Effector memory CD4-positive, alpha-beta T cell (primary cell): ENCODE results near the gene RBP3.

Experiments used
- DNase-seq, 3 donors: peaks; one replicate each; pipeline ENCODE4 v3.0.0-alpha.2; 2020
- H3K27ac ChIP-seq: 2 replicates; pipeline ENCODE4 v1.7.0; 2013; ENCODE audit warnings: mild to moderate bottlenecking, low read length, moderate library complexity; ENCODE audit not compliant: insufficient read depth, poor library complexity, severe bottlenecking
- H3K27me3 ChIP-seq: replicated peaks from 2 replicates; pipeline ENCODE4 v1.7.0; 2013; ENCODE audit warnings: mild to moderate bottlenecking, low read length; ENCODE audit not compliant: insufficient read depth, control insufficient read depth, poor library complexity, severe bottlenecking
- H3K36me3 ChIP-seq: 2 replicates; pipeline ENCODE4 v1.7.0; 2013; ENCODE audit warnings: mild to moderate bottlenecking, low read length, moderate library complexity; ENCODE audit not compliant: control insufficient read depth, insufficient read depth
- H3K4me1 ChIP-seq: 2 replicates; pipeline ENCODE4 v1.7.0; 2013; ENCODE audit warnings: low read length, mild to moderate bottlenecking; ENCODE audit not compliant: control insufficient read depth, insufficient read depth, poor library complexity, severe bottlenecking
- H3K4me3 ChIP-seq: 2 replicates; pipeline ENCODE4 v1.7.0; 2013; ENCODE audit warnings: low read length, low read depth, mild to moderate bottlenecking; ENCODE audit not compliant: insufficient read depth, poor library complexity, severe bottlenecking
- H3K9me3 ChIP-seq: 2 replicates; pipeline ENCODE4 v1.7.0; 2013; ENCODE audit warnings: mild to moderate bottlenecking, low read length, moderate library complexity; ENCODE audit not compliant: control insufficient read depth

The RBP3 gene

DNA sequence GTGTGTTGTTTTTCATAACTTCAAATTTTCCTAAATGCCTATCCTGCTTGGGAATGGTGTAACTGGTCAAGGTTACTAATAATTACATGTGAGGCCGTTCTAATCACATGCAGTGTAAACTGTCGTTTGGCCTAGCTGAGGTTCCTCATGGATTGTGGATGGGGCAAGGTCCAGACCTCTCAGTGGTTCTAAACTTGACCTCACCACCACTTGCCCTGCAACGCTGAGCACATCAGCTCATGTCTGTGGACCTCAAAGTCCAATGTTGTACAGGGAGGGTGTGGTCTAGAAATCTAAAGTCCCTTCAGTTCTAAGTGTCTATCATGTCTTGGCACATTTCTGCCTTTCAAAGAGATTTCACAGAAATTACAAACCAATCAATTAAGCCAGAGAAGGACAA lies 15.6 kb downstream of the RBP3 start:
- Histone ChIP-seq H3K27ac (no peak overlapping the region), H3K27me3 (no peaks in the 10 kb centered on the region), H3K9me3 (no peaks in the 10 kb centered on the region), H3K36me3 (no peaks in the 10 kb centered on the region), H3K4me3 (no peak overlapping the region), H3K4me1 (no peaks in the 10 kb centered on the region)
- DNase-seq = no peak

DNA sequence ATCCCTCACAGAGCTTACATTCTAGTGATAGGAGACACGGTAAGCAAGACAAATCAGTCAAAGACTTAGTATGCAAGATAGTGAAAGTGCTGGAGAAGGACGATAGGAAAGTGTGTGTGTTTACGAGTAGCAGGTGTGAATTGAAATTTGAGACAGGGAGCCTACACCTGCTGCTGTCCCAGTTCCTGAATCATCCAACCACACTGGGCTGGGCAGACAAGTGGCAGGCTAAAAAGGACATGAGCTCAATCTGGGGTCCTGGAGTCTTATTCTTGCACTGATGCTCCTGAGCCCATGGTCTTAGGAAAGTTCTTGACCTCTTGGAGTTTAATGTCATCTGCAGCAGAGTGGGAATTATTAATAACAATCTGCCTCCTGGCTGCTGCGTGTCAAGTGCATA lies 16.2 kb downstream of the RBP3 start:
- no peak for DNase-seq
- Histone ChIP-seq H3K9me3 (no peaks in the 10 kb centered on the region), H3K36me3 (no peaks in the 10 kb centered on the region), H3K4me1 (no peaks in the 10 kb centered on the region), H3K27ac (no peak overlapping the region), H3K4me3 (no peak overlapping the region), H3K27me3 (no peaks in the 10 kb centered on the region)

DNA sequence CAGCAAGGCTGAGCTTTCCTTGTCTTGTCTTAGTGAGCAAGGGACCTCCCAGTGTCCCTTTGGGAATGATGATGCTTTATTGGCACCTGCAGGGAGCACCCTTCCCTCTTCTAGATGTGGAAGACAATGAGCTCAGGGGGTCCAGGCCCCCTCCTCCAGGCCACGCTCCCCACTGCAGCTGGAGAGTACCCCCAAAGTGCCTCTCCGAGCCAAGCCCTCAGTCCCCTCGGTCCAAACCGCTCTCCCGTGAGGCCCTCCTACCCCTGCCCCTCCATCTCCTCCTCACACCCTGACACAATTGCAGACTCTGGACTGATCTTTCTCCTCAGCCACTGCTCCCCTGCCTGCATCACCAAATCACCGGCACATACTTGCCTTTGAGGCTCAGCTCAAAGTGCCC lies 16.7 kb downstream of the RBP3 start:
- Histone ChIP-seq H3K4me1 (no peaks in the 10 kb centered on the region), H3K4me3 (no peak overlapping the region), H3K9me3 (no peaks in the 10 kb centered on the region), H3K27ac (no peak overlapping the region), H3K36me3 (no peaks in the 10 kb centered on the region), H3K27me3 (no peaks in the 10 kb centered on the region)
- DNase-seq = no peak

DNA sequence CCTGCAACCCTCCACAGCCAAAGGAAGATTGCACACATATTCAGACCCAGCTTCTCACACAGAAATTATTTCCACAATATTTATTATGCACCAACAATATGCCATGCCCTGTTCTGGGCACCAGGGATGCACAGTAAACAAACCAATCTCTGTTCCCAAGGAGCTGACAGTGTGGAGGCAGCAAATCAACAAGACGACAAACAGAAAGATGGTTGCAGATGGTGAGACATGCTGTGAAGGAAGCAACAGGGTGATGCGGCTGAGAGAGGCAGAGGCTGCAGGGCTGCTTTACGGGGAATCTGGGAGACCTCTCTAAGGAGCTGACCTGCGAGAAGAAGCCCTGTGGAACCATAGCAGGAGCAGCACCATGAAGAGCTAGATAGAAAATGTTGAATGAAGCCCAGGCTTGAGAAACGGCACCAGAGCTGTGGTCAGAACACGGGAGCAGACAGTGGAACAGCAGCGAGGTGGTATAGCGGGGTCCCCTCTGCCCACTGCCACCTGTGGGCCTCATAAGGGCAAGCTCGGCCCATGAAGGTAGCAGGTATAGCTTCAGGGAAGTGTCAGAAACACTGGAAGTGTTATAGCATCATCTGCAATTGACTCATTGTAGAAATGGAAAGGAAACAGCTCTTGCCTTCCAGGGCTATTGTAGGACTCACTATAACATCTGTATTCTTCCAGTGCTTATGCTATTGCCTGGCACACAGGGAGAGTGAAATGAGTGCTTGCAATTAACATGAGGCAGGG lies 17.4 kb downstream of the RBP3 start:
- Histone ChIP-seq H3K9me3 (no peaks in the 10 kb centered on the region), H3K36me3 (no peaks in the 10 kb centered on the region), H3K27me3 (no peaks in the 10 kb centered on the region), H3K4me1 (no peaks in the 10 kb centered on the region), H3K4me3 (no peak overlapping the region), H3K27ac (no peak overlapping the region)
- no peak for DNase-seq

DNA sequence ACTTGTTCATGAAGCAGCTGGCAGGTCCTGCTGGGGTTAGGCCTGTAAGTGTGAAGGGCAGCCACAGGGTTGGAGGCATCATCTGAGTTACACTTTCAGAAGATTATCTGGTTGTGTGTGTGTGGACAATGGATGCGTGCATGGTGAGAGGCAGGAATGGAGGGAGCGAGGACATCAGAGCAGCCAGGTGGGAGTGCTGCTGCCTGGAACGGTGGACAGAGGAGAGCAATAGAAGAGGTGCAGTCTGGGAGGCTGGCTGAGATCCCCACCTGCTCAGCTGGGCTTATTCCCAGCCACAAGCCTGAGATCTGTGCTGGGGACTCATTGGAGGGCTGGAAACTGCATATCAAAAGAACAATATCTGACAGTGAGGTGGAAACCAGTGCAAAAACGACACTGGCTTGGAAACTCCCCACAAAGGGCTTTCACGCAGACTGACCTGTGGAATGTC lies 18.0 kb downstream of the RBP3 start:
- Histone ChIP-seq H3K9me3 (no peaks in the 10 kb centered on the region), H3K4me1 (no peaks in the 10 kb centered on the region), H3K27me3 (no peaks in the 10 kb centered on the region), H3K36me3 (no peaks in the 10 kb centered on the region), H3K4me3 (no peak overlapping the region), H3K27ac (no peak overlapping the region)
- DNase-seq = no peak

DNA sequence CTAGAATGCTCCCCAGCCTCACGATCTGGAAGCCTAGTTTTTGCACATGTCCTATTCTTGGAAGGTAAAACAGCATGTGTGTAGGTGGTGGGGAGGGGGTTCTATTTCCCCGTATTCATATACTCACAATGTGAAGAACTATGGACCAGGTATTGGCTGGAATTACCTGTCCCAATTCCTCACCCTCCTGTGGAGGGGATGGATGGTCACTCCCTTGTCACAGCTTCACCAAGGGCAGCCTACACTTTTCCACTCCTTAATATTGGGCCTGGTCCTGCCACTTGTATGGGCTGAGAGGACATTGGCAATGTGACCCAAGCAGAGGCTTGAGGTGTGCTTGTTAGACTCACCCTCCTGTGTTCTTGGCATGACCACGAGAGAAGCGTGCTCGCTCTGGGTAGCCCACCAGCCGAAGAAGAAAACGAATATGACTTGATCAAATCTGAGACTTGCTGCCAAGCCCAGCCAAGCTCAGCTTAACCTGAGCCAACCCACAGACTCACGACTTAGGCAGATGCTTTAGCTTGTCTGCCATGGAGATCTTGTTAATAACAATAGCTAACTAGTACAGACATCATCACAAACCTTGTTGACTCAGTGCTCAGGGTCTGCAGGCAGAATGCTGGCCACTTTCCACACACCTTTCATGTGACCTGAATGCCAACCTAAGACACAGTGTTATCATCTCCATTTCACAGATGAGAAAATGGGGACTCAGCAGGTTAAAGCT lies 18.7 kb downstream of the RBP3 start:
- H3K36me3 ChIP-seq = no peaks in the 10 kb centered on the region
- no peaks in the 10 kb centered on the region for H3K9me3 ChIP-seq
- no peaks in the 10 kb centered on the region for H3K27me3 ChIP-seq
- no peak for DNase-seq
- no peak overlapping the region for H3K4me3 ChIP-seq
- H3K4me1 ChIP-seq = no peaks in the 10 kb centered on the region
- H3K27ac ChIP-seq = no peak overlapping the region

DNA sequence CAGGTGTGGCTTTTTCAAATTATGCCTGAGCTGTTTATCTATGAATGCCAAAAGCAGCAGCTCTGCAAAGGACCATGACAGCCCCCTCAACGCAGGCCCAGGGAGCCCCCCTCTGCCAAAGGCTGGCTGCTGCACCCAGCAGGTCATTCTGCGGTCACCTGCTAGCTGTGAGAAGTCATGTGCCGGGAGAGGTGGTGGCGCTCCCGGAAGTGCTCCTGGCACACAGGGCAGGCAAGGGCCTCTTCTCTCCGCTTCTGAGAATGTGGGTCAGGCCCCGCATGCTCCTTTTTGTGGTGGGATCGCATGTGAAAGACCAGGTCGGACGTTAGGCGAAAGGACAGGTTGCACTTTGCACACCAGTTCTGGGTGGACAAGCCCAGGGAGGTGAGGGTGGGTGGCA lies 19.5 kb downstream of the RBP3 start:
- DNase-seq = no peak
- H3K4me3 ChIP-seq = no peak overlapping the region

DNA sequence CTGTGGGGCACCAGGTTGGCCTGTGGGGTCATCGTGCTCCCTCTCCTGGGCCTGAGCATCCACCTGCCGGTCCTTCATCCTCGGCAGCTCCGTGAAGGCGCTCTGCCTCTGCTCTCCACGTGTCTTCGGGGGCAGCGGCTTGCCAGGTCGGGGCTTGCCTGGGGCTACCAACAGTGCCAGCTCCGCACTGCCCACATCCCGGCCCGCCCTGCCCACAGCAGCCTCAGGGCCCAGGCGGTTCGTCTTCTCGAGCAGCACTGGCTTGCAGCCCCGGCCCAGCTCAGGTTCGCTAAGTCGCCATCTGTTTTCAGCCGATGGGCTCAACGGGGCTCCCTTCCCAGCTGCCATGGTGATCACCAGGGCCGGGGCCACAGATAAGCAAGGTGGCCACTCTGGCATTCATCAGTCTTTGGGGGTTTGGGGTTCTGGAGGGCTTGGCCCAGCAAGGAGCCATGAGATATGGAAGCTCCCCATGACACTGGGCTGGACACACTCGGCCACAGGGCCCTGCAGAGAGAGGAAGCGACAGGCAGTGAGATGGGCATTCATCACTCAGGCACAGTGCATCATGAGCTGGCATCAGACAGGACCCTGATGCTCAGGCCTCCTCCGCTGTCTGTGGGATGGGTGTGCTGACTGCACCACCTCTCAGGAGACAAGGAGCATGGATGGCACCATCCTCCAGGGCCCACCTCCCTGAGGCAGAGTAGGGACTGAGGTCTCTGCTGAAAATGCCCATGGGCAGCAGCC lies 20.4 kb downstream of the RBP3 start:
- Histone ChIP-seq H3K36me3 (no peaks in the 10 kb centered on the region), H3K27ac (no peak overlapping the region), H3K9me3 (no peaks in the 10 kb centered on the region), H3K27me3 (no peaks in the 10 kb centered on the region), H3K4me3 (no peak overlapping the region), H3K4me1 (peaks cover 4% of the 10 kb centered on the region)
- no peak for DNase-seq

More for the DNA sequence above, 19.5 kb downstream of the RBP3 start:
- Histone ChIP-seq H3K9me3 (no peaks in the 10 kb centered on the region), H3K27ac (no peak overlapping the region), H3K4me1 (peaks cover under 1% of the 10 kb centered on the region), H3K27me3 (no peaks in the 10 kb centered on the region), H3K36me3 (no peaks in the 10 kb centered on the region)

DNA sequence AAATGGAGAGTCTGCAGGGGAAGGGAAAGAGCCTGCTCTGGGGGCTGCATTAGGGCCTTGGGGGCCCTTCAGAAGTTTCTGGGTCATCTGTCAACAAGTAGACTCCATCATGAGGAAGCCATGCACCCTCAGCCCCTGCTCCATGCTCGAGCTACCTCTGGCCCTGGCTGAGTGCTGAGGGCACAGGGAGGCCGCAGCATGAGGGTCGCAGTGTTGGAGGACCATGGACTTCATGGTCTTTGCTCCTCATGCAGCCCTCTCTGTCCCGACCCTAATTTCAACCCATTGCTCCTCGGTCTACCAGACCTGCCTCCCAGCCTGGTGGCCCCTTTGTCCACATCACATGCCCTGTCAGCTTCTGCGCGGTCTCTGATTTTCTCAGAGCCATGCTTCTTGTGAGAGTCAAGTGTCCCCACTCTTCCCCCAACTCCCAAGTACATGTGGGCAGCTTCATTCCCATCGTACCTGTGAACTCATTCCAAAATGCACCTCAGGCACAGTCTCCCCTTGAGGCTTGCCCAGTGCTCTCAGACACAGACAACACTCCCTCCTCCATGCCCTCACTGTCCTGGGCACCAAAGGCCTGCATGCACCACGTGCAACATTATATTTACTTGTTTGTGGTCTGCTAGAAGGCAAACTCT lies 21.2 kb downstream of the RBP3 start:
- H3K4me3 ChIP-seq = no peak overlapping the region
- peaks cover 4% of the 10 kb centered on the region for H3K4me1 ChIP-seq
- H3K9me3 ChIP-seq = no peaks in the 10 kb centered on the region
- no peaks in the 10 kb centered on the region for H3K27me3 ChIP-seq
- no peak for DNase-seq
- no peak overlapping the region for H3K27ac ChIP-seq
- no peaks in the 10 kb centered on the region for H3K36me3 ChIP-seq
